HepG2 (cell line): ENCODE data around the gene CFAP90. TPM values are rescaled to one million over a fixed set of nuclear protein-coding genes. Genes with fewer than 3 reads are reported as not detected.

Experiments
- ATAC-seq: fragments of 200-7000 bp; cut with Tn5 transposase; 3 replicates; pipeline ENCODE4 v1.9.1; 2020; ENCODE audit warnings: mild to moderate bottlenecking, moderate library complexity
- BruUV-seq: library from RNA; stranded (reverse); fragments of 400-500 nt; replicated peaks from 2 replicates; lab custom pipeline; 2021; lab: Mats Ljungman, UMichigan
- CTCF ChIA-PET: fragments of 300-600 bp; formaldehyde crosslinking; extraction: SDS; loops from one replicate; lab custom pipeline; 2021; ENCODE audit warnings: low total read pairs, inconsistent platforms, low intra/inter-chr PET ratio; lab: Yijun Ruan, JAX
- POLR2A ChIA-PET: fragments of 350-600 bp; sonication (Branson Sonifier 250); formaldehyde crosslinking; loops from one replicate; lab custom pipeline; 2020; ENCODE audit warnings: antibody characterized with exemption, inconsistent platforms; lab: Yijun Ruan, JAX
- DNase-seq: peaks from one replicate; pipeline ENCODE4 v3.0.0-alpha.2; 2015; ENCODE audit warnings: low spot score
- FAIRE-seq: peaks from 3 replicates; lab custom pipeline; 2011; peaks lifted over from hg19 to GRCh38; lab: Jason Lieb, UNC
- H2AFZ ChIP-seq: one replicate; pipeline ENCODE4 v1.6.1; 2011; ENCODE audit warnings: low read length, inconsistent platforms
- H3K27ac ChIP-seq: fragments of 300-600 bp; 3 replicates; pipeline ENCODE4 v1.8.0; 2011; ENCODE audit warnings: mixed run types, mild to moderate bottlenecking, mixed read lengths, low read length, inconsistent platforms; ENCODE audit not compliant: insufficient read depth; ENCODE audit errors: extremely low read length
- H3K27me3 ChIP-seq, 2 experiments: fragments of 200-600 bp in 1 of 2; 2 replicates in 1 of 2; 3 replicates in 1 of 2; pipeline versions ENCODE4 v1.6.0 to v1.8.0; 2011; ENCODE audit warnings: low read length in 2 of 2, mild to moderate bottlenecking in 2 of 2, moderate library complexity in 2 of 2, inconsistent platforms in 1 of 2; ENCODE audit not compliant: insufficient read depth in 2 of 2, control insufficient read depth in 1 of 2
- H3K36me3 ChIP-seq, 2 experiments: fragments of 200-600 bp in 1 of 2; replicated peaks in 1 of 2; 2 replicates in 1 of 2; 3 replicates in 1 of 2; pipeline versions ENCODE4 v1.5.1 to v1.8.0; 2011; ENCODE audit warnings: low read length in 2 of 2, inconsistent platforms in 1 of 2; ENCODE audit not compliant: insufficient read depth in 2 of 2, control insufficient read depth in 1 of 2
- H3K4me1 ChIP-seq: 2 replicates; pipeline ENCODE4 v1.5.1; 2012; ENCODE audit warnings: low read length, inconsistent platforms; ENCODE audit not compliant: insufficient read depth
- H3K4me2 ChIP-seq: 2 replicates; pipeline ENCODE4 v1.6.0; 2011; ENCODE audit warnings: low read depth, low read length, inconsistent platforms
- H3K4me3 ChIP-seq, 3 experiments: fragments of 200-600 bp in 1 of 3; sonication (generic), shearing (Covaris generic) in 1 of 3; replicated peaks in 1 of 3; 2 replicates each; pipeline ENCODE4 v1.5.1; 2011 to 2016; ENCODE audit warnings: low read length in 3 of 3, inconsistent platforms in 2 of 3, low read depth in 2 of 3, mild to moderate bottlenecking in 2 of 3, control low read depth in 1 of 3, mixed read lengths in 1 of 3; ENCODE audit not compliant: insufficient read depth in 1 of 3
- H3K79me2 ChIP-seq: one replicate; pipeline ENCODE4 v1.6.1; 2011; ENCODE audit warnings: low read length, inconsistent platforms; ENCODE audit not compliant: insufficient read depth
- H3K9ac ChIP-seq: 2 replicates; pipeline ENCODE4 v1.6.0; 2011; ENCODE audit warnings: mild to moderate bottlenecking, low read depth, low read length, inconsistent platforms; ENCODE audit not compliant: insufficient read depth
- H3K9me3 ChIP-seq: 2 replicates; pipeline ENCODE4 v1.5.1; 2012; ENCODE audit warnings: mild to moderate bottlenecking, low read length
- H4K20me1 ChIP-seq: 2 replicates; pipeline ENCODE4 v1.6.0; 2011; ENCODE audit warnings: inconsistent platforms, mild to moderate bottlenecking, low read length, moderate library complexity; ENCODE audit not compliant: insufficient read depth
- CREBL2 ChIP-seq: sonication (generic); formaldehyde crosslinking; IDR thresholded peaks from 2 replicates; pipeline ENCODE4 v1.8.1; 2023; ENCODE audit warnings: missing genetic modification reagents, mild to moderate bottlenecking, borderline replicate concordance
- DMAP1 ChIP-seq: IDR thresholded peaks from 2 replicates; pipeline ENCODE4 v1.6.1; 2016
- E2F5 ChIP-seq: sonication (generic); formaldehyde crosslinking; conservative IDR thresholded peaks from 2 replicates; pipeline ENCODE4 v1.4.0; 2020; ENCODE audit warnings: missing genetic modification reagents
- EP300 ChIP-seq, 3 experiments: sonication (generic) in 1 of 3; formaldehyde crosslinking in 1 of 3; IDR thresholded peaks; 2 replicates each; pipeline versions ENCODE4 v1.5.1 to v1.6.1; 2011 to 2020; ENCODE audit warnings: low read depth in 2 of 3, low read length in 2 of 3, borderline replicate concordance in 1 of 3, improper control_type of control experiment in 1 of 3, mild to moderate bottlenecking in 1 of 3, missing genetic modification reagents in 1 of 3, moderate library complexity in 1 of 3
- LRRFIP1 ChIP-seq: sonication (generic); formaldehyde crosslinking; conservative IDR thresholded peaks from 2 replicates; pipeline ENCODE4 v1.4.0; 2020; ENCODE audit warnings: missing genetic modification reagents
- MAFK ChIP-seq, 2 experiments: IDR thresholded peaks in 1 of 2; conservative IDR thresholded peaks in 1 of 2; 2 replicates each; pipeline ENCODE4 v1.6.1; 2011; ENCODE audit warnings: improper control_type of control experiment in 2 of 2, low read length in 2 of 2
- MEF2D ChIP-seq: sonication (generic); formaldehyde crosslinking; IDR thresholded peaks from 2 replicates; pipeline ENCODE4 v1.5.1; 2020; ENCODE audit warnings: mild to moderate bottlenecking, missing genetic modification reagents
- NFYC ChIP-seq: IDR thresholded peaks from 2 replicates; pipeline ENCODE4 v1.6.1; 2016; ENCODE audit warnings: missing genetic modification reagents, missing compliant biosample characterization
- NKX3-1 ChIP-seq: sonication (generic); formaldehyde crosslinking; IDR thresholded peaks from 2 replicates; pipeline ENCODE4 v1.5.0; 2020; ENCODE audit warnings: missing genetic modification reagents
- NR1H2 ChIP-seq: sonication (generic); formaldehyde crosslinking; IDR thresholded peaks from 2 replicates; pipeline ENCODE4 v1.8.1; 2022; ENCODE audit warnings: low read depth, missing genetic modification reagents, borderline replicate concordance
- PCBP1 ChIP-seq: fragments of 200-400 bp; formaldehyde crosslinking; IDR thresholded peaks from 2 replicates; pipeline ENCODE4 v1.6.1; 2017; ENCODE audit warnings: mild to moderate bottlenecking, low read depth, low read length, borderline replicate concordance
- PLRG1 ChIP-seq: fragments of 450-650 bp; conservative IDR thresholded peaks from 2 replicates; pipeline ENCODE4 v1.6.1; 2016
- PPARG ChIP-seq: conservative IDR thresholded peaks from 2 replicates; pipeline ENCODE4 v1.6.1; 2016; ENCODE audit warnings: missing biosample characterization, missing genetic modification reagents
- RBM39 ChIP-seq: fragments of 200-400 bp; formaldehyde crosslinking; IDR thresholded peaks from one replicate; pipeline ENCODE4 v1.6.1; 2018; ENCODE audit warnings: antibody characterized with exemption, mild to moderate bottlenecking, low read depth, low read length; ENCODE audit not compliant: poor library complexity, severe bottlenecking
- TARDBP ChIP-seq: sonication (generic); formaldehyde crosslinking; IDR thresholded peaks from 2 replicates; pipeline ENCODE4 v1.8.0; 2022; ENCODE audit warnings: mild to moderate bottlenecking, missing genetic modification reagents
- TCF7 ChIP-seq: sonication (generic); IDR thresholded peaks from 2 replicates; pipeline ENCODE4 v1.6.1; 2016; ENCODE audit warnings: antibody characterized with exemption, low read depth
- ZNF207 ChIP-seq: fragments of 450-650 bp; IDR thresholded peaks from 2 replicates; pipeline ENCODE4 v1.6.1; 2016; ENCODE audit warnings: antibody characterized with exemption, borderline replicate concordance
- ZNF274 ChIP-seq: sonication (generic); formaldehyde crosslinking; IDR thresholded peaks from 2 replicates; pipeline ENCODE4 v1.5.1; 2020; ENCODE audit warnings: mild to moderate bottlenecking, missing genetic modification reagents
- ZNF3 ChIP-seq: IDR thresholded peaks from 2 replicates; pipeline ENCODE4 v1.7.0; 2017; ENCODE audit warnings: inconsistent platforms
- ZNF563 ChIP-seq: sonication (generic); formaldehyde crosslinking; IDR thresholded peaks from 2 replicates; pipeline ENCODE4 v1.8.0; 2022; ENCODE audit warnings: mild to moderate bottlenecking, moderate library complexity, missing genetic modification reagents
- WGBS: methylation state at CpG from one replicate; pipeline ENCODE4 v1.1.6; 2017; ENCODE audit warnings: low lambda C conversion rate; 5-methylcytosine and 5-hydroxymethylcytosine counted together
- in situ Hi-C: cut with HindIII; loops from 2 replicates; pipeline ENCODE4 v1.10.0; 2017; ENCODE audit warnings: low pct_unique_long_range_greater_than_20kb; ENCODE audit not compliant: extremely low pct_ligation_motif_present
- intact Hi-C: fragments of 100-400 bp; cut with micrococcal nuclease; formaldehyde crosslinking; loops from one replicate; pipeline ENCODE4 v1.10.0; 2022; ENCODE audit not compliant: unreplicated experiment
- polyA plus RNA-seq, 8 experiments: library from polyadenylated mRNA; depleted of rRNA in 3 of 8; stranded (reverse) in 7 of 8; unstranded in 1 of 8; fragments of >200 nt; fragmentation: Illumina TruSeq in 4 of 8; extraction: Trizol in 4 of 8; gene quantifications; 2 replicates each; pipeline versions ENCODE4 v1.2.1 to v1.2.3, GENCODE V29; 2011 to 2016; ENCODE audit warnings: low read depth in 4 of 8, missing spikeins in 1 of 8, mixed read lengths in 1 of 8; ENCODE audit not compliant: insufficient read depth in 1 of 8
- total RNA-seq, 5 experiments: library from RNA; depleted of rRNA; stranded (reverse); fragments of >200 nt; fragmentation: Illumina TruSeq; extraction: Trizol; gene quantifications; 2 replicates each; pipeline ENCODE4 v1.2.3, GENCODE V29; 2016; ENCODE audit warnings: low read depth in 1 of 5
- TF ChIP-seq, protein P1 (sequence below): IDR thresholded peaks from 2 replicates; pipeline ENCODE4 v1.6.1; 2012; ENCODE audit warnings: inconsistent platforms

CFAP90 gene
- total and polyA plus RNA-seq, 2 of the 13 experiments (the other 11 are each of a cell fraction or from before 2014, with no cell fraction given), result 0.11 TPM; not detected in 1

- no peak for TF ChIP-seq LRRFIP1 (CRISPR knock-in tag)
- TF ChIP-seq ZNF207, result no peak
- no peak for TF ChIP-seq ZNF3
Measured at GRCh38 chr5:7795306-7795705, 55.6 kb downstream of the CFAP90 start (continued).

DNA sequence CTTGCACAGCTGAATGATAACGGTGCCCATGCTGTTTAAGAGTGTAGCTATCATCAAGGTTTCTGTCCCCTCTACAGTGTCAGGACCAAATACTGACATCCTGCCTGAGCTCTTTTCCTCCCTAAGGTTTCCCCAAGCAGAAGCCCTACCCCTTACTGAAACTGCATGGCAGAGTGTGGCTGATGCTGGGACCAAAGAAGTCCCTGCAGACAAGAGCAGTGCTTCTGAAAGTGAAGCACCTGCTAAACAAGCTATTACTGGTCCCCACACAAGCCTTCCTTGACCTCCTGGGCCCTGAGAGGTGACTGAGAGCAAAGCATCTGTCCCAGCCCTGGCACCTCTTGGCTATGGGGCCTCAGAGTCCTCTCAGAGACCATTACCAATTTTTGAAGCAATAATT lies 56.1 kb downstream of the CFAP90 start:
- Histone ChIP-seq H3K4me1 (no peaks in the 10 kb centered on the region), H2AFZ (no peak overlapping the region), H4K20me1 (no peaks in the 10 kb centered on the region), H3K4me2 (no peak overlapping the region), H3K27ac (no peak overlapping the region), H3K79me2 (no peaks in the 10 kb centered on the region), H3K9ac (no peak overlapping the region), H3K27me3 (peaks cover 3 to 7% of the 10 kb centered on the region in 2 experiments; a peak in 2 of 5 replicates), H3K4me3 (no peak overlapping the region), H3K36me3 (no peaks in the 10 kb centered on the region), H3K9me3 (no peaks in the 10 kb centered on the region)
- CTCF ChIA-PET, result no interaction called here
- in situ Hi-C loops (no loop called here), intact Hi-C loops (no loop called here)
- POLR2A ChIA-PET, result no interaction called here
- WGBS, result 0% methylated on average over 1 of the region's 1 CpG
- FAIRE-seq (no peak), DNase-seq (no peak), ATAC-seq (no peak)
- BruUV-seq, result no TSS peak
- TF ChIP-seq TARDBP (CRISPR knock-in tag), result no peak
- TF ChIP-seq PLRG1, result no peak
- TF ChIP-seq CREBL2, result no peak
- TF ChIP-seq MAFK (conservative IDR thresholded peaks at IDR 0.05 in 1 of 2, IDR thresholded peaks at IDR 0.05 in 1 of 2; ENCODE audit: low read length in 2 of 2), result no peak
- no peak for TF ChIP-seq MEF2D (CRISPR knock-in tag)
- TF ChIP-seq E2F5, result no peak
- TF ChIP-seq NKX3-1, result no peak
- TF ChIP-seq, protein P1, sequence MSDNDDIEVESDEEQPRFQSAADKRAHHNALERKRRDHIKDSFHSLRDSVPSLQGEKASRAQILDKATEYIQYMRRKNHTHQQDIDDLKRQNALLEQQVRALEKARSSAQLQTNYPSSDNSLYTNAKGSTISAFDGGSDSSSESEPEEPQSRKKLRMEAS, result no peak
- TF ChIP-seq PCBP1, result no peak
- no peak for TF ChIP-seq RBM39
- no peak for TF ChIP-seq ZNF274 (CRISPR knock-in tag)
- no peak for TF ChIP-seq DMAP1 (CRISPR knock-in tag)
- TF ChIP-seq PPARG, result no peak
- no peak for TF ChIP-seq ZNF563
- no peak for TF ChIP-seq NR1H2
- no peak for TF ChIP-seq EP300 (IDR thresholded peaks at IDR 0.05; ENCODE audit: low read depth in 2 of 2, low read length in 2 of 2)
- no peak for TF ChIP-seq EP300 (CRISPR knock-in tag; IDR thresholded peaks at IDR 0.05; ENCODE audit: borderline replicate concordance)
- no peak for TF ChIP-seq TCF7
- TF ChIP-seq NFYC, result no peak
